Astrocyte (in vitro differentiated cells and primary cell): Measurements from ENCODE around the gene PYGO2. TPM values are rescaled to one million over a fixed set of nuclear protein-coding genes. Genes with fewer than 3 reads are reported as not detected.

Experiments
- DNase-seq: peaks from one replicate; pipeline ENCODE4 v3.0.0-alpha.2; 2010; ENCODE audit warnings: low read depth
- FAIRE-seq: peaks from 2 replicates; lab custom pipeline; 2011; peaks lifted over from hg19 to GRCh38; lab: Jason Lieb, UNC
- H2AFZ ChIP-seq: 2 replicates; pipeline ENCODE4 v1.6.0; 2012; ENCODE audit warnings: low read depth, low read length, inconsistent platforms
- H3K27ac ChIP-seq: 2 replicates; pipeline ENCODE4 v1.5.1; 2011; ENCODE audit warnings: low read depth, low read length, inconsistent platforms
- H3K27me3 ChIP-seq: 2 replicates; pipeline ENCODE4 v1.6.0; 2011; ENCODE audit warnings: low read length, inconsistent platforms; ENCODE audit not compliant: insufficient read depth
- H3K36me3 ChIP-seq: 2 replicates; pipeline ENCODE4 v1.5.1; 2011; ENCODE audit warnings: low read length, inconsistent platforms; ENCODE audit not compliant: insufficient read depth
- H3K4me1 ChIP-seq: 2 replicates; pipeline ENCODE4 v1.5.1; 2011; ENCODE audit warnings: low read length, inconsistent platforms; ENCODE audit not compliant: insufficient read depth
- H3K4me2 ChIP-seq: 2 replicates; pipeline ENCODE4 v1.6.0; 2012; ENCODE audit warnings: low read length, inconsistent platforms
- H3K4me3 ChIP-seq: 2 replicates; pipeline ENCODE4 v1.5.1; 2011; ENCODE audit warnings: low read depth, mild to moderate bottlenecking, low read length, inconsistent platforms; ENCODE audit not compliant: insufficient read depth
- H3K79me2 ChIP-seq: 2 replicates; pipeline ENCODE4 v1.6.0; 2012; ENCODE audit warnings: mild to moderate bottlenecking, low read length, inconsistent platforms; ENCODE audit not compliant: insufficient read depth
- H3K9ac ChIP-seq: 2 replicates; pipeline ENCODE4 v1.6.0; 2012; ENCODE audit warnings: mild to moderate bottlenecking, low read length, inconsistent platforms
- H3K9me3 ChIP-seq: 2 replicates; pipeline ENCODE4 v1.5.1; 2012; ENCODE audit warnings: low read depth, mild to moderate bottlenecking, low read length, inconsistent platforms; ENCODE audit not compliant: insufficient read depth
- H4K20me1 ChIP-seq: 2 replicates; pipeline ENCODE4 v1.6.0; 2012; ENCODE audit warnings: low read length, inconsistent platforms; ENCODE audit not compliant: insufficient read depth
- H3K27ac Mint-ChIP-seq: one replicate; pipeline ENCODE4 v1.8.0; 2021; ENCODE audit warnings: mild to moderate bottlenecking, mixed read lengths; ENCODE audit not compliant: unreplicated experiment
- H3K27me3 Mint-ChIP-seq: one replicate; pipeline ENCODE4 v1.8.0; 2021; ENCODE audit warnings: low read depth, mixed read lengths; ENCODE audit not compliant: unreplicated experiment
- H3K36me3 Mint-ChIP-seq: one replicate; pipeline ENCODE4 v1.8.0; 2021; ENCODE audit warnings: low read depth, mixed read lengths; ENCODE audit not compliant: unreplicated experiment
- H3K4me1 Mint-ChIP-seq: one replicate; pipeline ENCODE4 v1.8.0; 2021; ENCODE audit warnings: low read depth, mixed read lengths; ENCODE audit not compliant: unreplicated experiment
- H3K4me3 Mint-ChIP-seq: one replicate; pipeline ENCODE4 v1.8.0; 2021; ENCODE audit warnings: mild to moderate bottlenecking, moderate library complexity, mixed read lengths; ENCODE audit not compliant: unreplicated experiment
- H3K9me3 Mint-ChIP-seq: one replicate; pipeline ENCODE4 v1.8.0; 2021; ENCODE audit warnings: mild to moderate bottlenecking, mixed read lengths; ENCODE audit not compliant: unreplicated experiment
- EZH2 ChIP-seq: IDR thresholded peaks from 2 replicates; pipeline ENCODE4 v1.6.1; 2012; ENCODE audit warnings: mild to moderate bottlenecking, low read length, inconsistent platforms; ENCODE audit not compliant: insufficient read depth
- total RNA-seq: library from RNA; stranded (reverse); gene quantifications from 2 replicates; pipeline ENCODE4 v1.2.1, GENCODE V29; 2021
- TF ChIP-seq, protein P1 (sequence below): IDR thresholded peaks from 2 replicates; pipeline ENCODE4 v1.5.1; 2011; ENCODE audit warnings: low read depth, mild to moderate bottlenecking, inconsistent platforms, low read length, moderate library complexity; ENCODE audit not compliant: insufficient read depth

PYGO2 gene
- total RNA-seq, 1 donor from 2014 or later = 21.8 TPM

DNA sequence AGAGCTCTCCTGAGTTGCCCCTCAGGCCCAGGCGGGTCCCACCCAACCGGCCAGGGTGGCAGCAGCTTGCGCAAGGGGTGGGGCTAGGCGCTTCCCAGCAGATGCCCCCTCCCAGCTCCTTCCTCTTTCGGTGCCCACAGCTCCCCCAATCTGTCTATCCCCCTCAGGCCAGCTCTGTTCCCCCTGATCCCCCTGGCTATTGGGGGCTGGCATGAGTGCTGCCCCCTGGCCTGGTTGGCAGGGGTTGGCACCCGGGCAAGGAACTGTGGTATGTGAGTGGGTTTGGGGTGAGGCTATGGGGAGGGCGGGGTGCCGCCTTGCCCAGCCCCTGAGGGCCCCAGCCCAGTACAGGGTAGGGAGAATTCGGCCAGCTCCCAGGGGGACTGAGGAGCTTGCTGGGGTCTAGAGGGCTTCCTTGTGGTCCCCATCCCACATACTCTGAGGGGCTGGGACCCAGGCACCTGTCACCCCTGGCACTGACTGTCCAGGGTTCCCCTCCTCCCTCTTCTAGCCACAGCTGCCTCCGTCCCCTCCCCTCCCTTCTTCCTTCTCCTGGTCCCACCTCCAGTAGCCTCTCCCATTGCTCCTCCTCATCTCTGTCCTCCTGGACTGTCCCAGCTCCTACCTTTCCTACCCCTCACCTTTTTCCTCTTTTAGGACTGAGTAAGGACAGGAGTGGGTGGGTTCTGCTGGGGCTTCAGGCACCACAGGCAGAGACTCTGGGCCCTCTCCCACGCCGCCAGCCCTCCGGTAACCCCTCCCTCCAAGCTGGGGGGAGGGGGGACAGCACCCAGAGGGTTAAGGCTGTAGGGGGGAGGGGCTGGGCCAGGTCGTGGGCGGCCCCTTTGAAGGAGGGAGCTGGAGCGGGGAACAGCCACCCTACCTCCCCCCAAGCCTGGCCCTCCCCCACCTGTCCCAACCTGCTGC is 46.7 kb upstream of the PYGO2 start:
- Histone ChIP-seq H4K20me1 (peaks cover 57% of the 10 kb centered on the region), H3K9me3 (no peaks in the 10 kb centered on the region), H3K9ac (no peak overlapping the region), H2AFZ (no peak overlapping the region), H3K27ac (no peak overlapping the region), H3K36me3 (no peaks in the 10 kb centered on the region), H3K27me3 (no peaks in the 10 kb centered on the region), H3K4me1 (peaks cover 15% of the 10 kb centered on the region), H3K4me3 (no peak overlapping the region), H3K79me2 (peaks cover 47% of the 10 kb centered on the region), H3K4me2 (no peak overlapping the region)
- TF ChIP-seq, protein P1, sequence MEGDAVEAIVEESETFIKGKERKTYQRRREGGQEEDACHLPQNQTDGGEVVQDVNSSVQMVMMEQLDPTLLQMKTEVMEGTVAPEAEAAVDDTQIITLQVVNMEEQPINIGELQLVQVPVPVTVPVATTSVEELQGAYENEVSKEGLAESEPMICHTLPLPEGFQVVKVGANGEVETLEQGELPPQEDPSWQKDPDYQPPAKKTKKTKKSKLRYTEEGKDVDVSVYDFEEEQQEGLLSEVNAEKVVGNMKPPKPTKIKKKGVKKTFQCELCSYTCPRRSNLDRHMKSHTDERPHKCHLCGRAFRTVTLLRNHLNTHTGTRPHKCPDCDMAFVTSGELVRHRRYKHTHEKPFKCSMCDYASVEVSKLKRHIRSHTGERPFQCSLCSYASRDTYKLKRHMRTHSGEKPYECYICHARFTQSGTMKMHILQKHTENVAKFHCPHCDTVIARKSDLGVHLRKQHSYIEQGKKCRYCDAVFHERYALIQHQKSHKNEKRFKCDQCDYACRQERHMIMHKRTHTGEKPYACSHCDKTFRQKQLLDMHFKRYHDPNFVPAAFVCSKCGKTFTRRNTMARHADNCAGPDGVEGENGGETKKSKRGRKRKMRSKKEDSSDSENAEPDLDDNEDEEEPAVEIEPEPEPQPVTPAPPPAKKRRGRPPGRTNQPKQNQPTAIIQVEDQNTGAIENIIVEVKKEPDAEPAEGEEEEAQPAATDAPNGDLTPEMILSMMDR = no peak
- TF ChIP-seq EZH2 = no peak
- DNase-seq = no peak
- Mint-ChIP-seq H3K27ac (no peak overlapping the region), H3K27me3 (no peaks in the 10 kb centered on the region), H3K9me3 (no peaks in the 10 kb centered on the region), H3K4me1 (peaks cover 14% of the 10 kb centered on the region), H3K36me3 (peaks cover 12% of the 10 kb centered on the region), H3K4me3 (no peak overlapping the region)
- FAIRE-seq = no peak

DNA sequence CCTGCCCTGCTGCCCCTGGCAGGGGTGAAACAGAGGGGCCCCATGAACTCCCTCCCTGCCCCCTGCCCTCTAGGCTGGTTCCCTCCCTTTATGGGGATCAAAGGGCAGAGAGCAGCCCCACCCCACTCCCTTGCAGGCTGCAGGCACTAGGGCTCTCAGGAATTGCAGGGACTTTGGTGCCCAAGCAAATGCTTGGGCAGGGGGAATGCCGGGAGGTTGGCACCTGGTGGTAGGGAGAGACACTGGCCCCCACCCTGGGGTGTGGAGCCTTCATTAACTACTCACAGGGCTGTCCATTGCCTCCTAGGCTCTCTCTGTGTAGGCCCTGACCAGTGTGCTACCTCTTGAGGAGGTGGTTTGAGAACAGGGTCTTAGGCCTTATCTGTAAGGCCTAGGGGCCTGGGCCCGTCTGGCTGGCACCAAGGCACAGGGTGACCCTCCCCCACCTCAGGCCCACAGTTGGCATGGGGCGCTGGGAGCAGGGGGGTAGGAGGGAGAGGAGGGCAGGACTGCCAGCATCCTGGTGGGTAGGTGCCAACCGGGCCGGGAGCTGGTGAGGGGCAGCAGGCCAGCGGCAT is 45.8 kb upstream of the PYGO2 start:
- no peak for FAIRE-seq
- H3K27me3 ChIP-seq = no peaks in the 10 kb centered on the region
- Mint-ChIP-seq H3K27me3 (no peaks in the 10 kb centered on the region), H3K27ac (no peak overlapping the region), H3K4me1 (peaks cover 10% of the 10 kb centered on the region), H3K4me3 (no peak overlapping the region), H3K9me3 (no peaks in the 10 kb centered on the region), H3K36me3 (peaks cover 6% of the 10 kb centered on the region)
- H2AFZ ChIP-seq = no peak overlapping the region
- H3K36me3 ChIP-seq = no peaks in the 10 kb centered on the region
- no peak overlapping the region for H3K4me3 ChIP-seq
- peaks cover 15% of the 10 kb centered on the region for H3K4me1 ChIP-seq
- peaks cover 53% of the 10 kb centered on the region for H3K79me2 ChIP-seq
- no peak for DNase-seq
- no peak overlapping the region for H3K27ac ChIP-seq
- TF ChIP-seq, protein P1 = no peak
- TF ChIP-seq EZH2 = no peak
- H3K9me3 ChIP-seq = no peaks in the 10 kb centered on the region
- H4K20me1 ChIP-seq = peaks cover 47% of the 10 kb centered on the region
- no peak overlapping the region for H3K9ac ChIP-seq
- H3K4me2 ChIP-seq = no peak overlapping the region
